ENCODE data around the gene NUP214. TPM values are rescaled to one million over a fixed set of nuclear protein-coding genes. Genes with fewer than 3 reads are reported as not detected.
"Not testable (repeated sequence)": the region's sequence is repeated elsewhere in the genome, so short reads cannot be mapped to it uniquely, and the experiment has no call there.

Gene NUP214
- total RNA-seq, 1 donor from 2014 or later: 70.2 TPM

- Histone ChIP-seq H3K36me3 (peaks cover 0 to 57% of the 10 kb centered on the region in 2 donors), H3K27me3 (no peaks in the 10 kb centered on the region), H3K4me1 (no peaks in the 10 kb centered on the region), H3K27ac (no peak overlapping the region), H3K4me3 (no peak overlapping the region), H3K9me3 (no peaks in the 10 kb centered on the region)
- TF ChIP-seq POLR2AphosphoS5 (IDR thresholded peaks at IDR 0.05; ENCODE audit: insufficient read depth in 1 of 2, low read depth in 1 of 2): no peak
- no peak for TF ChIP-seq POLR2A (IDR thresholded peaks at IDR 0.05)
- TF ChIP-seq CTCF (IDR thresholded peaks at IDR 0.05): no peak
- intact Hi-C loops (cut with DNase I): no loop called here
- DNase-seq (ENCODE audit: extremely low spot score in 2 of 2): no peak
Measured at GRCh38 chr9:131187957-131188356, 62.6 kb downstream of the NUP214 start.

GRCh38 chr9:131188976-131189375 is 63.6 kb downstream of the NUP214 start:
- Histone ChIP-seq H3K4me1 (no peaks in the 10 kb centered on the region), H3K36me3 (peaks cover 0 to 57% of the 10 kb centered on the region in 2 donors), H3K9me3 (no peaks in the 10 kb centered on the region), H3K27me3 (no peaks in the 10 kb centered on the region), H3K4me3 (no peak overlapping the region), H3K27ac (no peak overlapping the region)
- TF ChIP-seq POLR2A (IDR thresholded peaks at IDR 0.05): no peak
- no peak for TF ChIP-seq CTCF (IDR thresholded peaks at IDR 0.05)
- DNase-seq (ENCODE audit: extremely low spot score in 2 of 2): no peak
- intact Hi-C loops (cut with DNase I): no loop called here

- intact Hi-C loops (cut with DNase I): no loop called here
- H3K4me3 ChIP-seq: no peak overlapping the region
- no peaks in the 10 kb centered on the region for H3K9me3 ChIP-seq
- H3K4me1 ChIP-seq: no peaks in the 10 kb centered on the region
- DNase-seq (ENCODE audit: extremely low spot score in 2 of 2): no peak
- TF ChIP-seq POLR2AphosphoS5 (IDR thresholded peaks at IDR 0.05; ENCODE audit: insufficient read depth in 1 of 2, low read depth in 1 of 2): no peak
- TF ChIP-seq CTCF (IDR thresholded peaks at IDR 0.05): no peak
- TF ChIP-seq POLR2A (IDR thresholded peaks at IDR 0.05): no peak
- H3K27ac ChIP-seq: no peak overlapping the region
- H3K27me3 ChIP-seq: no peaks in the 10 kb centered on the region
- peaks cover 0 to 62% of the 10 kb centered on the region in 2 donors for H3K36me3 ChIP-seq
Measured at GRCh38 chr9:131190191-131190590, 64.8 kb downstream of the NUP214 start.

- H3K36me3 ChIP-seq: peaks cover 0 to 64% of the 10 kb centered on the region in 2 donors
- H3K27me3 ChIP-seq; H3K27ac ChIP-seq; H3K9me3 ChIP-seq; intact Hi-C loops (cut with DNase I); DNase-seq (ENCODE audit: extremely low spot score in 2 of 2); H3K4me1 ChIP-seq; H3K4me3 ChIP-seq: not testable (repeated sequence)
Measured at GRCh38 chr9:131191032-131191431, 65.6 kb downstream of the NUP214 start.

- H3K27me3 ChIP-seq: no peaks in the 10 kb centered on the region
- peaks cover 0 to 61% of the 10 kb centered on the region in 2 donors for H3K36me3 ChIP-seq
- no peak overlapping the region for H3K4me3 ChIP-seq
- H3K9me3 ChIP-seq: no peaks in the 10 kb centered on the region
- TF ChIP-seq CTCF (IDR thresholded peaks at IDR 0.05) (no peak), POLR2AphosphoS5 (IDR thresholded peaks at IDR 0.05; ENCODE audit: insufficient read depth in 1 of 2, low read depth in 1 of 2) (no peak), POLR2A (IDR thresholded peaks at IDR 0.05) (no peak)
- H3K4me1 ChIP-seq: no peaks in the 10 kb centered on the region
- H3K27ac ChIP-seq: no peak overlapping the region
- intact Hi-C loops (cut with DNase I): no loop called here
- DNase-seq (ENCODE audit: extremely low spot score in 2 of 2): no peak
Measured at GRCh38 chr9:131191857-131192256, 66.5 kb downstream of the NUP214 start.

- no peak for TF ChIP-seq CTCF (IDR thresholded peaks at IDR 0.05)
- no peak for TF ChIP-seq POLR2AphosphoS5 (IDR thresholded peaks at IDR 0.05; ENCODE audit: insufficient read depth in 1 of 2, low read depth in 1 of 2)
- TF ChIP-seq POLR2A (IDR thresholded peaks at IDR 0.05): no peak
- H3K4me3 ChIP-seq: no peak overlapping the region
- intact Hi-C loops (cut with DNase I): no loop called here
- no peaks in the 10 kb centered on the region for H3K9me3 ChIP-seq
- no peaks in the 10 kb centered on the region for H3K27me3 ChIP-seq
- H3K27ac ChIP-seq: no peak overlapping the region
- H3K4me1 ChIP-seq: no peaks in the 10 kb centered on the region
- no peak for DNase-seq (ENCODE audit: extremely low spot score in 2 of 2)
- H3K36me3 ChIP-seq: peaks cover 0 to 62% of the 10 kb centered on the region in 2 donors
Measured at GRCh38 chr9:131193051-131193450, 67.7 kb downstream of the NUP214 start.

Measured in vagina (tissue), 2 donors.